Glutamatergic neuron (in vitro differentiated cells): Measurements from ENCODE around the gene HNRNPUL1. TPM values are rescaled to one million over a fixed set of nuclear protein-coding genes. Genes with fewer than 3 reads are reported as not detected.
A peak's percentile ranks its signal among the peaks of the same experiment; 100 is the strongest.

Experiments used
- DNase-seq: peaks from one replicate; pipeline ENCODE4 v3.0.0; 2022
- H3K27ac Mint-ChIP-seq: one replicate; pipeline ENCODE4 v1.8.0; 2020; ENCODE audit warnings: mild to moderate bottlenecking, mixed read lengths, inconsistent platforms; ENCODE audit not compliant: unreplicated experiment
- H3K27me3 Mint-ChIP-seq: one replicate; pipeline ENCODE4 v1.8.0; 2020; ENCODE audit warnings: mild to moderate bottlenecking, moderate library complexity, mixed read lengths, inconsistent platforms; ENCODE audit not compliant: unreplicated experiment
- H3K36me3 Mint-ChIP-seq: one replicate; pipeline ENCODE4 v1.8.0; 2020; ENCODE audit warnings: mild to moderate bottlenecking, mixed read lengths, inconsistent platforms; ENCODE audit not compliant: unreplicated experiment
- H3K4me1 Mint-ChIP-seq: one replicate; pipeline ENCODE4 v1.8.0; 2020; ENCODE audit warnings: mild to moderate bottlenecking, low read depth, mixed read lengths, inconsistent platforms; ENCODE audit not compliant: unreplicated experiment
- H3K4me3 Mint-ChIP-seq: one replicate; pipeline ENCODE4 v1.8.0; 2020; ENCODE audit warnings: mild to moderate bottlenecking, mixed read lengths, inconsistent platforms; ENCODE audit not compliant: unreplicated experiment
- H3K9me3 Mint-ChIP-seq: one replicate; pipeline ENCODE4 v1.8.0; 2020; ENCODE audit warnings: mild to moderate bottlenecking, moderate library complexity, mixed read lengths, inconsistent platforms; ENCODE audit not compliant: unreplicated experiment
- CTCF ChIP-seq: fragments of 200-600 bp; sonication (generic); IDR thresholded peaks from one replicate; pipeline ENCODE4 v1.5.0; 2021; ENCODE audit not compliant: partially characterized antibody, unreplicated experiment
- total RNA-seq: library from RNA; stranded (reverse); fragmentation: NEBNext Ultra II Directional; extraction: Animal tissue kit (Norgen Biotek cat#: 25700); gene quantifications from one replicate; pipeline ENCODE4 v1.2.1, GENCODE V29; 2021; ENCODE audit not compliant: unreplicated experiment

HNRNPUL1 gene
- total RNA-seq, 1 donor from 2014 or later = 201 TPM

- H3K36me3 Mint-ChIP-seq = peaks cover 6% of the 10 kb centered on the region
- no peak for TF ChIP-seq CTCF
- H3K27me3 Mint-ChIP-seq = peaks cover 21% of the 10 kb centered on the region
- no peak overlapping the region for H3K4me3 Mint-ChIP-seq
- H3K27ac Mint-ChIP-seq = no peak overlapping the region
- no peak for DNase-seq
- H3K4me1 Mint-ChIP-seq = peaks cover 4% of the 10 kb centered on the region
- peaks cover 2% of the 10 kb centered on the region for H3K9me3 Mint-ChIP-seq
Measured at GRCh38 chr19:41223431-41224234, 40.5 kb upstream of the HNRNPUL1 start.

- H3K9me3 Mint-ChIP-seq = no peaks in the 10 kb centered on the region
- no peak for DNase-seq
- H3K27me3 Mint-ChIP-seq = peaks cover 19% of the 10 kb centered on the region
- peaks cover 4% of the 10 kb centered on the region for H3K4me1 Mint-ChIP-seq
- no peak overlapping the region for H3K27ac Mint-ChIP-seq
- H3K36me3 Mint-ChIP-seq = peaks cover 6% of the 10 kb centered on the region
- no peak overlapping the region for H3K4me3 Mint-ChIP-seq
- TF ChIP-seq CTCF = no peak
Measured at GRCh38 chr19:41224632-41225031, 39.5 kb upstream of the HNRNPUL1 start.

- Mint-ChIP-seq H3K9me3 (no peaks in the 10 kb centered on the region), H3K27ac (peak overlapping the region; percentile 5), H3K27me3 (peaks cover 18% of the 10 kb centered on the region), H3K4me1 (peaks cover 4% of the 10 kb centered on the region), H3K36me3 (peaks cover 6% of the 10 kb centered on the region), H3K4me3 (peak overlapping the region; percentile 83)
- no peak for DNase-seq
- no peak for TF ChIP-seq CTCF
Measured at GRCh38 chr19:41225238-41226052, 38.7 kb upstream of the HNRNPUL1 start.

GRCh38 chr19:41226053-41226873 lies 37.9 kb upstream of the HNRNPUL1 start:
- Mint-ChIP-seq H3K27me3 (peaks cover 13% of the 10 kb centered on the region), H3K9me3 (no peaks in the 10 kb centered on the region), H3K4me3 (peak overlapping the region; percentile 72), H3K4me1 (peaks cover 4% of the 10 kb centered on the region), H3K27ac (no peak overlapping the region), H3K36me3 (peaks cover under 1% of the 10 kb centered on the region)
- TF ChIP-seq CTCF = no peak
- DNase-seq = peak; percentile 50
